Natural killer cell (primary cell): ENCODE measurements around the gene FSCB. TPM values are rescaled to one million over a fixed set of nuclear protein-coding genes. Genes with fewer than 3 reads are reported as not detected.

Experiments used
- ATAC-seq, 3 donors: fragments of 150-1000 bp in 2 of 3; fragments of 200-7000 bp in 1 of 3; cut with Tn5 transposase; 1 replicate in 1 of 3; 2 replicates in 2 of 3; pipeline ENCODE4 v1.10.0; 2021; ENCODE audit warnings: mild to moderate bottlenecking in 2 of 3, moderate library complexity in 2 of 3
- DNase-seq, 2 donors: peaks; one replicate each; pipeline versions ENCODE4 v3.0.0 to v3.0.0-alpha.2; 2013 to 2021; ENCODE audit warnings: mixed read lengths in 1 of 2
- H3K27ac ChIP-seq: one replicate; pipeline ENCODE4 v1.5.1; 2013; ENCODE audit warnings: mild to moderate bottlenecking, low read length
- H3K27me3 ChIP-seq: one replicate; pipeline ENCODE4 v1.6.1; 2013; ENCODE audit warnings: low read length; ENCODE audit not compliant: control insufficient read depth, insufficient read depth
- H3K36me3 ChIP-seq: one replicate; pipeline ENCODE4 v1.6.1; 2013; ENCODE audit warnings: low read length; ENCODE audit not compliant: control insufficient read depth, insufficient read depth
- H3K4me1 ChIP-seq: one replicate; pipeline ENCODE4 v1.6.1; 2013; ENCODE audit warnings: low read length; ENCODE audit not compliant: control insufficient read depth, insufficient read depth
- H3K4me3 ChIP-seq: one replicate; pipeline ENCODE4 v1.5.1; 2013; ENCODE audit warnings: low read length
- H3K9me3 ChIP-seq: one replicate; pipeline ENCODE4 v1.6.1; 2013; ENCODE audit warnings: low read length; ENCODE audit not compliant: control insufficient read depth, insufficient read depth
- H3K27ac Mint-ChIP-seq, 2 donors: one replicate each; pipeline ENCODE4 v1.8.0; 2022; ENCODE audit warnings: mild to moderate bottlenecking in 2 of 2, mixed read lengths in 2 of 2, moderate library complexity in 1 of 2
- H3K27me3 Mint-ChIP-seq, 2 donors: one replicate each; pipeline ENCODE4 v1.8.0; 2022; ENCODE audit warnings: low read depth in 2 of 2, mixed read lengths in 2 of 2
- H3K36me3 Mint-ChIP-seq: one replicate; pipeline ENCODE4 v1.8.0; 2022; ENCODE audit warnings: mixed read lengths
- H3K4me1 Mint-ChIP-seq, 2 donors: one replicate each; pipeline ENCODE4 v1.8.0; 2022; ENCODE audit warnings: mixed read lengths in 2 of 2
- H3K4me3 Mint-ChIP-seq: one replicate; pipeline ENCODE4 v1.8.0; 2022; ENCODE audit warnings: mild to moderate bottlenecking, moderate library complexity, mixed read lengths
- H3K9me3 Mint-ChIP-seq, 2 donors: one replicate each; pipeline ENCODE4 v1.8.0; 2022; ENCODE audit warnings: mixed read lengths in 2 of 2
- WGBS: methylation state at CpG from one replicate; pipeline ENCODE4 v1.1.7; 2013; ENCODE audit warnings: missing lambda C conversion rate; ENCODE audit not compliant: insufficient coverage; 5-methylcytosine and 5-hydroxymethylcytosine counted together
- intact Hi-C: fragments of 100-400 bp; cut with micrococcal nuclease; formaldehyde crosslinking; loops from one replicate; pipeline ENCODE4 v1.14.2; 2022
- total RNA-seq, 4 donors: library from RNA; stranded (reverse); fragments of 120-200 nt in 1 of 4; gene quantifications; one replicate each; pipeline versions ENCODE4 v1.2.3 to v1.2.4, GENCODE V29; 2013 to 2022
- TF ChIP-seq, protein P1 (sequence below): fragments of 200-600 bp; IDR thresholded peaks from one replicate; pipeline ENCODE4 v1.8.0; 2022; ENCODE audit warnings: antibody characterized with exemption

The FSCB gene
- total RNA-seq, 3 donors from 2014 or later (not counting 1 experiment from before 2014, with no cell fraction given) = not detected

DNA sequence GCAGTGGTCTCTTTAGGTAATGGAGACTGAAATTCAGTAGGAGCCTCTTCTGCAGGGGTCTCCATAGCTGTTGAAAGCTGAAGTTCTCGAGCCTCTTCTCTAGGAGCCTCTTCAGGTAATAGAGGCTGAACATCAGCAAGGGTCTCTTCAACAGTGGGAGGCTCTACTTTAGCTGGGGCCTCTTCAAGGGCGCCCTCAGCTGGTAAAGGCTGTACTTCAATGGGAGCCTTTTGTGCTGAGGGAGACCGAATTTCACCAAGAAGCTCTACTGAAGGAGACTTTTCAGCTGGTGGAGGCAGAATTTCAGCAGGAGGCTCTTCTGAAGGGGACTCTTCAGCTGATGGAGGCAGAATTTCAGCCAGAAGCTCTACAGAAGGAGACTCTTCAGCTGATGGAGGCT is 1.5 kb downstream of the FSCB start:
- peaks cover 12% of the 10 kb centered on the region for H3K36me3 Mint-ChIP-seq
- no peaks in the 10 kb centered on the region for H3K4me1 Mint-ChIP-seq
- no peak overlapping the region for H3K4me3 Mint-ChIP-seq
- H3K36me3 ChIP-seq = no peaks in the 10 kb centered on the region
- no peak overlapping the region for H3K27ac Mint-ChIP-seq
- intact Hi-C loops = no loop called here
- ATAC-seq = no peak
- H3K9me3 ChIP-seq = peaks cover 5% of the 10 kb centered on the region
- no peak for DNase-seq
- peaks cover 9 to 16% of the 10 kb centered on the region in 2 donors for H3K9me3 Mint-ChIP-seq
- no peak overlapping the region for H3K27ac ChIP-seq
- no peaks in the 10 kb centered on the region for H3K4me1 ChIP-seq
- H3K27me3 ChIP-seq = no peaks in the 10 kb centered on the region
- 57% methylated on average over 3 of the region's 3 CpGs for WGBS
- TF ChIP-seq, protein P1, sequence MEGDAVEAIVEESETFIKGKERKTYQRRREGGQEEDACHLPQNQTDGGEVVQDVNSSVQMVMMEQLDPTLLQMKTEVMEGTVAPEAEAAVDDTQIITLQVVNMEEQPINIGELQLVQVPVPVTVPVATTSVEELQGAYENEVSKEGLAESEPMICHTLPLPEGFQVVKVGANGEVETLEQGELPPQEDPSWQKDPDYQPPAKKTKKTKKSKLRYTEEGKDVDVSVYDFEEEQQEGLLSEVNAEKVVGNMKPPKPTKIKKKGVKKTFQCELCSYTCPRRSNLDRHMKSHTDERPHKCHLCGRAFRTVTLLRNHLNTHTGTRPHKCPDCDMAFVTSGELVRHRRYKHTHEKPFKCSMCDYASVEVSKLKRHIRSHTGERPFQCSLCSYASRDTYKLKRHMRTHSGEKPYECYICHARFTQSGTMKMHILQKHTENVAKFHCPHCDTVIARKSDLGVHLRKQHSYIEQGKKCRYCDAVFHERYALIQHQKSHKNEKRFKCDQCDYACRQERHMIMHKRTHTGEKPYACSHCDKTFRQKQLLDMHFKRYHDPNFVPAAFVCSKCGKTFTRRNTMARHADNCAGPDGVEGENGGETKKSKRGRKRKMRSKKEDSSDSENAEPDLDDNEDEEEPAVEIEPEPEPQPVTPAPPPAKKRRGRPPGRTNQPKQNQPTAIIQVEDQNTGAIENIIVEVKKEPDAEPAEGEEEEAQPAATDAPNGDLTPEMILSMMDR = no peak
- no peaks in the 10 kb centered on the region for H3K27me3 Mint-ChIP-seq
- H3K4me3 ChIP-seq = no peak overlapping the region

DNA sequence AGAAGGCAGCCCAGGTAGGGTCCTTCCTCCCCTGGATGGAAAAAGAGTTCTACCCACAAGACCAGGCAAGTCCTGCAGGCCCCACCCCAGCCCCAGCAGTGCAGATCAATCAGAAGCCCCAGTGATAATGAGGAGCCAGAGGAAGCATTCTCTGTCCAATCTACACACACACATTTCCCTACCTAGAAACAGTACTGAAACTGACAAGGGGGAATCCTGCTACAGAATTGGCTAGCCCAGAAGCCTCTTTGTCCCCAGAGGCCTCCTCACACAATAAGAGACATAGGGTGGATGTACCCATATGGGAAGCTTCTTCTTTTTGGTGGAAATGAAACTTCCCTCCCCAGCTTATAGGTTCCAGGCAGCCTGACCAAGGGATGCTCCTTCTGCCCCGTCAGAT is 9.9 kb downstream of the FSCB start:
- peaks cover 13 to 17% of the 10 kb centered on the region in 2 donors for H3K9me3 Mint-ChIP-seq
- no peak for DNase-seq
- no peak for ATAC-seq
- no peak overlapping the region for H3K4me3 Mint-ChIP-seq
- no peak overlapping the region for H3K27ac Mint-ChIP-seq
- peaks cover 3% of the 10 kb centered on the region for H3K9me3 ChIP-seq
- no peaks in the 10 kb centered on the region for H3K4me1 ChIP-seq
- TF ChIP-seq, protein P1 = no peak
- H3K27ac ChIP-seq = no peak overlapping the region
- peaks cover 10% of the 10 kb centered on the region for H3K36me3 Mint-ChIP-seq
- WGBS = 60% methylated on average over 1 of the region's 1 CpG
- intact Hi-C loops = no loop called here
- no peaks in the 10 kb centered on the region for H3K27me3 Mint-ChIP-seq
- H3K36me3 ChIP-seq = no peaks in the 10 kb centered on the region
- no peak overlapping the region for H3K4me3 ChIP-seq
- H3K4me1 Mint-ChIP-seq = no peaks in the 10 kb centered on the region
- no peaks in the 10 kb centered on the region for H3K27me3 ChIP-seq

DNA sequence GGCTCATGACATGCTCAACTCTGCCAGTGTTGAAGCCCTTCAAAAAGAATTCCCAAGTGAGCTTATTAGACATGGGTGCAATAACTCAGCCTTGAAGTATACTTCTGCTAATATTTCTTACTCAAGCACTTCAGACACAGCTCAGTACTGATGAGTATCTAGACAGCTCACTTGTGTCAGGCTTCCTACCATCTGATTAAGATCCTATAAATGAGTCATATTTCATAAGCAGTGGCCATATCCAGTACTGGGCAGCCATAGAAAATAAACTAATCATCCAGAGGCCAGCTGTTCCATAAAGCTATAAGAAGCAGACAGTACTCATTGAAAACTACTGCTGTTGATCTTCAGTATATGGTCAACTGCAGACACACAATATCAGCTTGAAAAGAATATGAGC is 12.9 kb downstream of the FSCB start:
- no peak overlapping the region for H3K27ac Mint-ChIP-seq
- ATAC-seq = no peak

DNA sequence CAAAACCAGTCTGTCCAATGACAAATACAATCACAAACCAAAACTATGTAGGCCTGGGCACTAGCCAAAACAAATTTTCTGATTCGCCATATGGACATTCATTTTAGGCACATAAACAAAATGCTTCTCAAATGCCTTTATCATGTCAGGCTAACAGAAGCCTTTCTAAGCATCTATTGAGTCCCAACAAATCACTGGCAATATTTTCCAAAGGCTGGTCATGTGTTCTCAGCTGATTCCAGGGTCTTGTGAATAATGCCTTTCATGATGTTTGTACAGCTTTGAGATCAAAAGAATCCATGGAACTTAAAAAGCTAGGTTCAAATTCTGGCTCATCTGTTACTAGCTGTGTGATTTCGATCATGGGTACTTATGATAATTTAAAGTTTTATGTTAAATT is 16.1 kb downstream of the FSCB start:
- peaks cover 4% of the 10 kb centered on the region for H3K9me3 ChIP-seq
- Mint-ChIP-seq H3K36me3 (no peaks in the 10 kb centered on the region), H3K27me3 (no peaks in the 10 kb centered on the region), H3K27ac (no peak overlapping the region), H3K4me3 (no peak overlapping the region), H3K4me1 (no peaks in the 10 kb centered on the region), H3K9me3 (peaks cover 10 to 15% of the 10 kb centered on the region in 2 donors)
- H3K27ac ChIP-seq = no peak overlapping the region
- ATAC-seq = no peak
- WGBS = 59% methylated on average over 2 of the region's 2 CpGs
- no peak for DNase-seq
- TF ChIP-seq, protein P1 = no peak
- no peak overlapping the region for H3K4me3 ChIP-seq
- intact Hi-C loops = no loop called here
- no peaks in the 10 kb centered on the region for H3K36me3 ChIP-seq
- no peaks in the 10 kb centered on the region for H3K4me1 ChIP-seq
- H3K27me3 ChIP-seq = no peaks in the 10 kb centered on the region

More for the DNA sequence above, 12.9 kb downstream of the FSCB start:
- Histone ChIP-seq H3K9me3 (peaks cover 7% of the 10 kb centered on the region), H3K4me1 (no peaks in the 10 kb centered on the region), H3K36me3 (no peaks in the 10 kb centered on the region), H3K4me3 (no peak overlapping the region), H3K27me3 (no peaks in the 10 kb centered on the region), H3K27ac (no peak overlapping the region)
- H3K9me3 Mint-ChIP-seq = peaks cover 10 to 12% of the 10 kb centered on the region in 2 donors
- intact Hi-C loops = no loop called here
- H3K4me1 Mint-ChIP-seq = no peaks in the 10 kb centered on the region
- peaks cover 10% of the 10 kb centered on the region for H3K36me3 Mint-ChIP-seq
- no peak overlapping the region for H3K4me3 Mint-ChIP-seq
- no peaks in the 10 kb centered on the region for H3K27me3 Mint-ChIP-seq
- TF ChIP-seq, protein P1 = no peak
- DNase-seq = no peak
